OCI-LY7 (cell line): ENCODE data around the gene UTS2B. TPM values are rescaled to one million over a fixed set of nuclear protein-coding genes. Genes with fewer than 3 reads are reported as not detected.

Source experiments
- BruUV-seq: library from RNA; stranded (reverse); fragments of 400-500 nt; replicated peaks from 2 replicates; lab custom pipeline; 2021; lab: Mats Ljungman, UMichigan
- CTCF ChIA-PET: fragments of 300-600 bp; sonication (Branson Sonifier 250); formaldehyde crosslinking; loops from one replicate; lab custom pipeline; 2022; ENCODE audit warnings: antibody characterized with exemption; ENCODE audit not compliant: unreplicated experiment; lab: Charles Lee
- POLR2A ChIA-PET: fragments of 300-600 bp; sonication (Branson Sonifier 250); formaldehyde crosslinking; loops from one replicate; lab custom pipeline; 2022; ENCODE audit warnings: antibody characterized with exemption; lab: Charles Lee
- DNase-seq: peaks from one replicate; pipeline ENCODE4 v3.0.0-alpha.2; 2015; ENCODE audit warnings: low spot score
- H2AFZ ChIP-seq: fragments of 200-600 bp; sonication (generic), shearing (Covaris generic); 2 replicates; pipeline ENCODE4 v1.6.1; 2014; ENCODE audit warnings: mild to moderate bottlenecking, antibody characterized with exemption, low read length, moderate library complexity
- H3K27ac ChIP-seq: fragments of 200-600 bp; sonication (generic); 2 replicates; pipeline ENCODE4 v1.5.1; 2014; ENCODE audit warnings: mixed run types, low read depth, mild to moderate bottlenecking, moderate library complexity, low read length, inconsistent platforms; ENCODE audit not compliant: poor library complexity, severe bottlenecking
- H3K36me3 ChIP-seq: fragments of 200-600 bp; sonication (generic); 2 replicates; pipeline ENCODE4 v1.6.1; 2014; ENCODE audit warnings: mild to moderate bottlenecking, antibody characterized with exemption, low read length, moderate library complexity, mixed read lengths; ENCODE audit not compliant: insufficient read depth
- H3K4me1 ChIP-seq: fragments of 200-600 bp; sonication (generic); 2 replicates; pipeline ENCODE4 v1.5.1; 2014; ENCODE audit warnings: mild to moderate bottlenecking, low read length; ENCODE audit not compliant: insufficient read depth, poor library complexity, severe bottlenecking
- H3K4me2 ChIP-seq: fragments of 200-600 bp; sonication (generic); 2 replicates; pipeline ENCODE4 v1.6.1; 2014; ENCODE audit warnings: mild to moderate bottlenecking, low read length
- H3K4me3 ChIP-seq: fragments of 200-600 bp; sonication (generic); 2 replicates; pipeline ENCODE4 v1.5.1; 2014; ENCODE audit warnings: mild to moderate bottlenecking, low read depth, low read length; ENCODE audit not compliant: poor library complexity, severe bottlenecking
- H3K79me2 ChIP-seq: fragments of 200-600 bp; sonication (generic); 2 replicates; pipeline ENCODE4 v1.6.1; 2016; ENCODE audit warnings: low read depth, mild to moderate bottlenecking, low read length, moderate library complexity, mixed read lengths; ENCODE audit not compliant: insufficient read depth
- H3K9me2 ChIP-seq: fragments of 200-600 bp; sonication (generic); 2 replicates; pipeline ENCODE4 v1.6.1; 2016; ENCODE audit warnings: mild to moderate bottlenecking, low read length, mixed read lengths; ENCODE audit not compliant: insufficient read depth
- H3K9me3 ChIP-seq: fragments of 200-600 bp; sonication (generic); 2 replicates; pipeline ENCODE4 v1.6.1; 2014; ENCODE audit warnings: mild to moderate bottlenecking, mixed run types, low read length, mixed read lengths
- H4K20me1 ChIP-seq: fragments of 200-600 bp; sonication (generic); 2 replicates; pipeline ENCODE4 v1.6.1; 2014; ENCODE audit warnings: mild to moderate bottlenecking, antibody characterized with exemption, low read length, moderate library complexity, mixed read lengths; ENCODE audit not compliant: insufficient read depth
- CTCF ChIP-seq: fragments of 200-600 bp; sonication (generic); conservative IDR thresholded peaks from 2 replicates; pipeline ENCODE4 v1.5.1; 2014; ENCODE audit warnings: mild to moderate bottlenecking, antibody characterized with exemption, low read length, moderate library complexity, mixed read lengths
- EZH2phosphoT487 ChIP-seq: fragments of 200-600 bp; sonication (generic); IDR thresholded peaks from 2 replicates; pipeline ENCODE4 v1.6.1; 2018; ENCODE audit warnings: low read depth, borderline replicate concordance, mild to moderate bottlenecking, mixed run types, antibody characterized with exemption, low read length, moderate library complexity, mixed read lengths
- intact Hi-C: fragments of 100-400 bp; cut with micrococcal nuclease; formaldehyde crosslinking; loops from one replicate; pipeline ENCODE4 v1.10.0; 2022; ENCODE audit not compliant: unreplicated experiment
- total RNA-seq, 2 experiments: library from RNA; depleted of rRNA in 1 of 2; stranded (reverse); fragments of >200 nt in 1 of 2; shearing (Covaris generic) in 1 of 2; gene quantifications; 2 replicates each; pipeline ENCODE4 v1.2.3, GENCODE V29; 2014 to 2022

Gene UTS2B
- total RNA-seq, 2 experiments from 2014 or later = 0.92 to 1.1 TPM

GRCh38 chr3:191290311-191291025 lies 39.9 kb downstream of the UTS2B start:
- Histone ChIP-seq H3K4me2 (peak overlapping the region; percentile 49), H3K4me1 (peaks cover 46% of the 10 kb centered on the region), H3K36me3 (no peaks in the 10 kb centered on the region; the same call in 1 of the 2 replicates), H3K79me2 (no peaks in the 10 kb centered on the region), H4K20me1 (no peaks in the 10 kb centered on the region), H3K9me3 (peaks cover 15% of the 10 kb centered on the region; the same call in 1 of the 2 replicates), H3K27ac (peak overlapping the region; percentile 3), H2AFZ (peak overlapping the region; percentile 82), H3K9me2 (no peaks in the 10 kb centered on the region), H3K4me3 (peak overlapping the region; percentile 6)
- intact Hi-C loops = no loop called here
- ChIA-PET CTCF (no interaction called here), POLR2A (interaction anchor here (0.6 to 2.4 kb wide), 10 partner anchors 9 to 192 kb away, joined by 3 to 7 read pairs (median 3); no protein-coding TSS in a partner anchor)
- DNase-seq = no peak
- BruUV-seq = no TSS peak
- no peak for TF ChIP-seq CTCF

GRCh38 chr3:191283400-191283799 lies 46.9 kb downstream of the UTS2B start:
- H3K27ac ChIP-seq = no peak overlapping the region
- DNase-seq = no peak
- ChIA-PET CTCF (no interaction called here), POLR2A (interaction anchor here (0.6 to 2.7 kb wide), 7 partner anchors 8 to 18 kb away, joined by 3 to 12 read pairs (median 4); no protein-coding TSS in a partner anchor)
- no peaks in the 10 kb centered on the region for H3K36me3 ChIP-seq
- no peaks in the 10 kb centered on the region for H3K9me2 ChIP-seq
- H2AFZ ChIP-seq = peak overlapping the region; percentile 29; the same call in 1 of the 2 replicates
- no TSS peak for BruUV-seq
- intact Hi-C loops = no loop called here
- no peaks in the 10 kb centered on the region for H4K20me1 ChIP-seq
- H3K4me3 ChIP-seq = no peak overlapping the region
- H3K4me1 ChIP-seq = no peaks in the 10 kb centered on the region
- no peaks in the 10 kb centered on the region for H3K79me2 ChIP-seq
- no peak overlapping the region for H3K4me2 ChIP-seq
- H3K9me3 ChIP-seq = 0 out of 2 replicates have a peak, but pooled peaks cover 10% of the 10 kb centered on the region
- TF ChIP-seq EZH2phosphoT487 = no peak
- TF ChIP-seq CTCF = no peak
